HCT116 (cell line): Measurements from ENCODE around the gene MYL12B. TPM values are rescaled to one million over a fixed set of nuclear protein-coding genes. Genes with fewer than 3 reads are reported as not detected.

Experiments used
- ATAC-seq: fragments of 200-7000 bp; cut with Tn5 transposase; 2 replicates; pipeline ENCODE4 v1.9.1; 2020; ENCODE audit warnings: mild to moderate bottlenecking, moderate library complexity
- BruUV-seq: library from RNA; stranded (reverse); fragments of 400-500 nt; replicated peaks from 2 replicates; lab custom pipeline; 2021; lab: Mats Ljungman, UMichigan
- CTCF ChIA-PET: fragments of 300-600 bp; sonication (Branson Sonifier 250); formaldehyde crosslinking; loops from one replicate; lab custom pipeline; 2021; ENCODE audit warnings: antibody characterized with exemption; lab: Charles Lee
- POLR2A ChIA-PET: fragments of 300-600, 350-600 bp; sonication (Branson Sonifier 250); formaldehyde crosslinking; loops from one replicate; lab custom pipeline; 2021; ENCODE audit warnings: antibody characterized with exemption; lab: Charles Lee
- RAD21 ChIA-PET, 2 experiments: fragments of 300-600 bp; sonication (Branson Sonifier 250); formaldehyde crosslinking; loops; one replicate each; lab custom pipeline; 2023; ENCODE audit warnings: low total read pairs in 2 of 2; ENCODE audit not compliant: uncharacterized antibody in 2 of 2, unreplicated experiment in 2 of 2, low non-redundant PET in 1 of 2; lab: Charles Lee
- DNase-seq: peaks from one replicate; pipeline ENCODE4 v3.0.0-alpha.2; 2010; ENCODE audit warnings: low read depth, low spot score
- H2AFZ ChIP-seq: fragments of 200-600 bp; shearing (Covaris generic), sonication (generic); 2 replicates; pipeline ENCODE4 v1.6.1; 2017; ENCODE audit warnings: low read depth, mixed run types, mixed read lengths, antibody characterized with exemption, low read length; ENCODE audit not compliant: poor library complexity, severe bottlenecking
- H3K27ac ChIP-seq: 2 replicates; pipeline ENCODE4 v1.5.1; 2012; ENCODE audit warnings: low read depth, low read length
- H3K27me3 ChIP-seq: fragments of 200-600 bp; sonication (generic); 2 replicates; pipeline ENCODE4 v1.6.1; 2016; ENCODE audit warnings: mixed run types, low read length, mixed read lengths; ENCODE audit not compliant: insufficient read depth
- H3K36me3 ChIP-seq, 2 experiments: fragments of 200-500 bp in 1 of 2; fragments of 200-600 bp in 1 of 2; sonication (Bioruptor generic) in 1 of 2; sonication (generic) in 1 of 2; 2 replicates each; pipeline versions ENCODE4 v1.5.1 to v1.6.1; 2014 to 2016; ENCODE audit warnings: low read length in 2 of 2, inconsistent platforms in 1 of 2, mixed read lengths in 1 of 2, mixed run types in 1 of 2; ENCODE audit not compliant: insufficient read depth in 2 of 2, control insufficient read depth in 1 of 2
- H3K4me1 ChIP-seq, 2 experiments: fragments of 200-600 bp in 1 of 2; sonication (generic) in 1 of 2; 2 replicates each; pipeline versions ENCODE4 v1.5.1 to v1.6.1; 2012 to 2017; ENCODE audit warnings: low read length in 2 of 2, inconsistent platforms in 1 of 2, mild to moderate bottlenecking in 1 of 2, mixed read lengths in 1 of 2, mixed run types in 1 of 2, moderate library complexity in 1 of 2; ENCODE audit not compliant: insufficient read depth in 2 of 2, control insufficient read depth in 1 of 2
- H3K4me2 ChIP-seq: fragments of 200-600 bp; sonication (generic); 2 replicates; pipeline ENCODE4 v1.6.1; 2017; ENCODE audit warnings: mixed run types, low read length, mixed read lengths
- H3K4me3 ChIP-seq, 2 experiments: fragments of 200-600 bp in 1 of 2; sonication (generic) in 1 of 2; replicated peaks in 1 of 2; 2 replicates each; pipeline ENCODE4 v1.5.1; 2011 to 2016; ENCODE audit warnings: low read length in 2 of 2, control low read depth in 1 of 2, low read depth in 1 of 2, mild to moderate bottlenecking in 1 of 2, mixed read lengths in 1 of 2, mixed run types in 1 of 2
- H3K79me2 ChIP-seq: fragments of 200-600 bp; sonication (generic); 2 replicates; pipeline ENCODE4 v1.6.1; 2017; ENCODE audit warnings: mild to moderate bottlenecking, mixed run types, low read length, moderate library complexity, mixed read lengths; ENCODE audit not compliant: insufficient read depth
- H3K9ac ChIP-seq: fragments of 200-600 bp; sonication (generic); 2 replicates; pipeline ENCODE4 v1.6.1; 2016; ENCODE audit warnings: low read length, mixed read lengths
- H3K9me2 ChIP-seq: fragments of 200-600 bp; sonication (generic), shearing (Covaris generic); 2 replicates; pipeline ENCODE4 v1.6.1; 2017; ENCODE audit warnings: mixed run types, mild to moderate bottlenecking, moderate library complexity; ENCODE audit not compliant: insufficient read depth
- H3K9me3 ChIP-seq, 2 experiments: fragments of 200-500 bp in 1 of 2; fragments of 200-600 bp in 1 of 2; sonication (Bioruptor generic) in 1 of 2; sonication (generic) in 1 of 2; 2 replicates each; pipeline ENCODE4 v1.6.1; 2014 to 2017; ENCODE audit warnings: low read length in 2 of 2, mixed read lengths in 2 of 2, inconsistent platforms in 1 of 2, low read depth in 1 of 2, mild to moderate bottlenecking in 1 of 2, mixed run types in 1 of 2, moderate library complexity in 1 of 2; ENCODE audit not compliant: control insufficient read depth in 1 of 2, insufficient read depth in 1 of 2
- H4K20me1 ChIP-seq: fragments of 200-600 bp; sonication (generic), shearing (Covaris generic); 2 replicates; pipeline ENCODE4 v1.6.1; 2017; ENCODE audit warnings: mixed run types, mild to moderate bottlenecking, moderate library complexity; ENCODE audit not compliant: insufficient read depth
- CBX3 ChIP-seq: IDR thresholded peaks from 2 replicates; pipeline ENCODE4 v1.6.1; 2012; ENCODE audit warnings: low read depth
- CEBPB ChIP-seq: IDR thresholded peaks from 2 replicates; pipeline ENCODE4 v1.6.1; 2012; ENCODE audit warnings: low read depth
- ELF1 ChIP-seq: IDR thresholded peaks from 2 replicates; pipeline ENCODE4 v1.6.1; 2012; ENCODE audit warnings: low read depth, borderline replicate concordance
- JUND ChIP-seq: IDR thresholded peaks from 2 replicates; pipeline ENCODE4 v1.6.1; 2012
- POLR2A ChIP-seq: IDR thresholded peaks from 2 replicates; pipeline ENCODE4 v1.7.0; 2011; ENCODE audit warnings: borderline replicate concordance; ENCODE audit not compliant: insufficient read depth, insufficient read length; ENCODE audit errors: extremely low read depth
- RAD21 ChIP-seq: IDR thresholded peaks from 2 replicates; pipeline ENCODE4 v1.6.1; 2012; ENCODE audit warnings: low read depth, mild to moderate bottlenecking
- SIN3A ChIP-seq: IDR thresholded peaks from 2 replicates; pipeline ENCODE4 v1.6.1; 2012; ENCODE audit warnings: low read depth
- SP1 ChIP-seq: IDR thresholded peaks from 2 replicates; pipeline ENCODE4 v1.6.1; 2012; ENCODE audit warnings: low read depth
- TCF7L2 ChIP-seq: IDR thresholded peaks from 2 replicates; pipeline ENCODE4 v1.7.0; 2011; ENCODE audit warnings: borderline replicate concordance, inconsistent platforms; ENCODE audit not compliant: insufficient read depth, insufficient read length; ENCODE audit errors: extremely low read depth
- ZFX ChIP-seq: fragments of 450-650 bp; IDR thresholded peaks from 2 replicates; pipeline ENCODE4 v1.6.1; 2017
- ZNF274 ChIP-seq: fragments of 200-500 bp; sonication (Bioruptor generic); IDR thresholded peaks from 2 replicates; pipeline ENCODE4 v1.6.1; 2014; ENCODE audit warnings: mild to moderate bottlenecking, low read depth, low read length, inconsistent platforms
- intact Hi-C: fragments of 100-400 bp; cut with micrococcal nuclease; formaldehyde crosslinking; loops from 2 replicates; pipeline ENCODE4 v1.10.0; 2022
- total RNA-seq: library from RNA; stranded (reverse); gene quantifications from one replicate; pipeline ENCODE4 v1.2.1, GENCODE V29; 2021; ENCODE audit not compliant: unreplicated experiment
- TF ChIP-seq, protein P1 (sequence below): IDR thresholded peaks from 2 replicates; pipeline ENCODE4 v1.6.1; 2012
- TF ChIP-seq, protein P2 (sequence below): IDR thresholded peaks from 2 replicates; pipeline ENCODE4 v1.6.1; 2011; ENCODE audit warnings: mild to moderate bottlenecking, low read length, moderate library complexity; ENCODE audit not compliant: insufficient replicate concordance; ENCODE audit errors: extremely low read depth
- TF ChIP-seq, protein P3 (sequence below): IDR thresholded peaks from 2 replicates; pipeline ENCODE4 v1.6.1; 2012; ENCODE audit warnings: low read depth
- TF ChIP-seq, protein P4 (sequence below), 3 experiments: fragments of 200-600 bp in 1 of 3; sonication (generic) in 1 of 3; IDR thresholded peaks in 2 of 3; conservative IDR thresholded peaks in 1 of 3; 2 replicates each; pipeline ENCODE4 v1.5.1; 2012 to 2017; ENCODE audit warnings: low read depth in 2 of 3, low read length in 2 of 3, antibody characterized with exemption in 1 of 3, borderline replicate concordance in 1 of 3, control low read depth in 1 of 3, mild to moderate bottlenecking in 1 of 3, mixed read lengths in 1 of 3, mixed run types in 1 of 3, moderate library complexity in 1 of 3; ENCODE audit not compliant: insufficient read depth in 1 of 3

The MYL12B gene
- total RNA-seq, 1 experiment from 2014 or later: 403 TPM

DNA sequence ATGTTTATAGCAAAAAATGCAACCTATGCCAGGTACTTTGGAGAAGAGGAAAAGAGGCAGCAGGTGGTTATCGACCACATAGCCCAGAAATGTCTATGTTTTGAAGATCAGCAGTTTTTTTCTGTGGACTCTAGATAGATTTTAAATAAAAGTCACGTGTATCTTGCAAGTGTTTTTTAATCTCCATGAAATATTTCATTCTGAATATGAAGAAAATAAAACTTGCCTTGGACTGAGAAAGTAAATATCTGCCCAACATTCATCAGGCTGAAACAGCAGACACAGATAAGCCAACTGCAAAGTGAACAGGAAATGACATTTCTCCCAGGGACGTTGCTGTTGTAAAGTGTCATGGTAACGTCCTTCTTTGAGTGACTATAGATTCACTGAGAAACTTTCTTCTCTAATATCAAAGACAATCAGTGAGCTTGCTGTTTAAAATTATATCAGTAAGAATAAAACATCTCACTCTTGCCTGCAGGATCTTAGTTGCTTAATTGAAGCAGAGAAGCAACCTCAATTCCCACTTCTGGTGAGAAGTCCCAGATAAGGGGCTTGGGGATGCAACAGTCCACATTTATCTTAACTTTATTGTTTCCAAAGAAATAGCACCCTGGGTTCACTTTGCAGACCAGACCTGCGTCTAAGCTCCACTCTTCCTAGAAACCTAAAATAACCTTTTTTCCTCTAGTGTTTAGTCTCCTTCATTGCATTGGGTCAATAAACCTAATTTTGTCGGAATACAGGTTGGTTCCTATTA, 48.5 kb upstream of the MYL12B start:
- ChIA-PET CTCF (no interaction called here), POLR2A (no interaction called here), RAD21 (no interaction called here)
- no peak overlapping the region for H3K9ac ChIP-seq
- H3K9me2 ChIP-seq: no peaks in the 10 kb centered on the region
- H3K4me3 ChIP-seq: no peak overlapping the region
- BruUV-seq: no TSS peak
- intact Hi-C loops: no loop called here
- no peaks in the 10 kb centered on the region for H3K27me3 ChIP-seq
- no peak overlapping the region for H2AFZ ChIP-seq
- TF ChIP-seq, protein P1, sequence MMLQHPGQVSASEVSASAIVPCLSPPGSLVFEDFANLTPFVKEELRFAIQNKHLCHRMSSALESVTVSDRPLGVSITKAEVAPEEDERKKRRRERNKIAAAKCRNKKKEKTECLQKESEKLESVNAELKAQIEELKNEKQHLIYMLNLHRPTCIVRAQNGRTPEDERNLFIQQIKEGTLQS: no peak
- TF ChIP-seq SP1 (no peak), CEBPB (no peak), JUND (no peak), SIN3A (no peak), POLR2A (no peak), ZNF274 (no peak), ELF1 (no peak), RAD21 (no peak), TCF7L2 (no peak), CBX3 (no peak), ZFX (no peak)
- TF ChIP-seq, protein P2, sequence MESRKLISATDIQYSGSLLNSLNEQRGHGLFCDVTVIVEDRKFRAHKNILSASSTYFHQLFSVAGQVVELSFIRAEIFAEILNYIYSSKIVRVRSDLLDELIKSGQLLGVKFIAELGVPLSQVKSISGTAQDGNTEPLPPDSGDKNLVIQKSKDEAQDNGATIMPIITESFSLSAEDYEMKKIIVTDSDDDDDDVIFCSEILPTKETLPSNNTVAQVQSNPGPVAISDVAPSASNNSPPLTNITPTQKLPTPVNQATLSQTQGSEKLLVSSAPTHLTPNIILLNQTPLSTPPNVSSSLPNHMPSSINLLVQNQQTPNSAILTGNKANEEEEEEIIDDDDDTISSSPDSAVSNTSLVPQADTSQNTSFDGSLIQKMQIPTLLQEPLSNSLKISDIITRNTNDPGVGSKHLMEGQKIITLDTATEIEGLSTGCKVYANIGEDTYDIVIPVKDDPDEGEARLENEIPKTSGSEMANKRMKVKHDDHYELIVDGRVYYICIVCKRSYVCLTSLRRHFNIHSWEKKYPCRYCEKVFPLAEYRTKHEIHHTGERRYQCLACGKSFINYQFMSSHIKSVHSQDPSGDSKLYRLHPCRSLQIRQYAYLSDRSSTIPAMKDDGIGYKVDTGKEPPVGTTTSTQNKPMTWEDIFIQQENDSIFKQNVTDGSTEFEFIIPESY: no peak
- TF ChIP-seq, protein P3, sequence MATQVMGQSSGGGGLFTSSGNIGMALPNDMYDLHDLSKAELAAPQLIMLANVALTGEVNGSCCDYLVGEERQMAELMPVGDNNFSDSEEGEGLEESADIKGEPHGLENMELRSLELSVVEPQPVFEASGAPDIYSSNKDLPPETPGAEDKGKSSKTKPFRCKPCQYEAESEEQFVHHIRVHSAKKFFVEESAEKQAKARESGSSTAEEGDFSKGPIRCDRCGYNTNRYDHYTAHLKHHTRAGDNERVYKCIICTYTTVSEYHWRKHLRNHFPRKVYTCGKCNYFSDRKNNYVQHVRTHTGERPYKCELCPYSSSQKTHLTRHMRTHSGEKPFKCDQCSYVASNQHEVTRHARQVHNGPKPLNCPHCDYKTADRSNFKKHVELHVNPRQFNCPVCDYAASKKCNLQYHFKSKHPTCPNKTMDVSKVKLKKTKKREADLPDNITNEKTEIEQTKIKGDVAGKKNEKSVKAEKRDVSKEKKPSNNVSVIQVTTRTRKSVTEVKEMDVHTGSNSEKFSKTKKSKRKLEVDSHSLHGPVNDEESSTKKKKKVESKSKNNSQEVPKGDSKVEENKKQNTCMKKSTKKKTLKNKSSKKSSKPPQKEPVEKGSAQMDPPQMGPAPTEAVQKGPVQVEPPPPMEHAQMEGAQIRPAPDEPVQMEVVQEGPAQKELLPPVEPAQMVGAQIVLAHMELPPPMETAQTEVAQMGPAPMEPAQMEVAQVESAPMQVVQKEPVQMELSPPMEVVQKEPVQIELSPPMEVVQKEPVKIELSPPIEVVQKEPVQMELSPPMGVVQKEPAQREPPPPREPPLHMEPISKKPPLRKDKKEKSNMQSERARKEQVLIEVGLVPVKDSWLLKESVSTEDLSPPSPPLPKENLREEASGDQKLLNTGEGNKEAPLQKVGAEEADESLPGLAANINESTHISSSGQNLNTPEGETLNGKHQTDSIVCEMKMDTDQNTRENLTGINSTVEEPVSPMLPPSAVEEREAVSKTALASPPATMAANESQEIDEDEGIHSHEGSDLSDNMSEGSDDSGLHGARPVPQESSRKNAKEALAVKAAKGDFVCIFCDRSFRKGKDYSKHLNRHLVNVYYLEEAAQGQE: no peak
- TF ChIP-seq, protein P4, sequence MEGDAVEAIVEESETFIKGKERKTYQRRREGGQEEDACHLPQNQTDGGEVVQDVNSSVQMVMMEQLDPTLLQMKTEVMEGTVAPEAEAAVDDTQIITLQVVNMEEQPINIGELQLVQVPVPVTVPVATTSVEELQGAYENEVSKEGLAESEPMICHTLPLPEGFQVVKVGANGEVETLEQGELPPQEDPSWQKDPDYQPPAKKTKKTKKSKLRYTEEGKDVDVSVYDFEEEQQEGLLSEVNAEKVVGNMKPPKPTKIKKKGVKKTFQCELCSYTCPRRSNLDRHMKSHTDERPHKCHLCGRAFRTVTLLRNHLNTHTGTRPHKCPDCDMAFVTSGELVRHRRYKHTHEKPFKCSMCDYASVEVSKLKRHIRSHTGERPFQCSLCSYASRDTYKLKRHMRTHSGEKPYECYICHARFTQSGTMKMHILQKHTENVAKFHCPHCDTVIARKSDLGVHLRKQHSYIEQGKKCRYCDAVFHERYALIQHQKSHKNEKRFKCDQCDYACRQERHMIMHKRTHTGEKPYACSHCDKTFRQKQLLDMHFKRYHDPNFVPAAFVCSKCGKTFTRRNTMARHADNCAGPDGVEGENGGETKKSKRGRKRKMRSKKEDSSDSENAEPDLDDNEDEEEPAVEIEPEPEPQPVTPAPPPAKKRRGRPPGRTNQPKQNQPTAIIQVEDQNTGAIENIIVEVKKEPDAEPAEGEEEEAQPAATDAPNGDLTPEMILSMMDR (IDR thresholded peaks at IDR 0.05 in 2 of 3, conservative IDR thresholded peaks at IDR 0.05 in 1 of 3; ENCODE audit: borderline replicate concordance in 1 of 3, insufficient read depth in 1 of 3, low read depth in 2 of 3, low read length in 2 of 3): no peak
- H3K4me2 ChIP-seq: no peak overlapping the region
- no peaks in the 10 kb centered on the region for H4K20me1 ChIP-seq
- H3K27ac ChIP-seq: no peak overlapping the region
- no peaks in the 10 kb centered on the region for H3K79me2 ChIP-seq
- H3K9me3 ChIP-seq: no peaks in the 10 kb centered on the region
- DNase-seq: no peak
- H3K4me1 ChIP-seq: peaks cover 0 to 14% of the 10 kb centered on the region in 2 experiments; a peak in 1 of 4 replicates
- H3K36me3 ChIP-seq: no peaks in the 10 kb centered on the region
- ATAC-seq: no peak
